OCI-LY1 (cell line): ENCODE results near the gene LDLR.

Source experiments
- CTCF ChIP-seq: fragments of 200-600 bp; sonication (generic), shearing (Covaris generic); IDR thresholded peaks from 2 replicates; pipeline ENCODE4 v1.5.1; 2017; ENCODE audit warnings: mild to moderate bottlenecking, antibody characterized with exemption, low read length, moderate library complexity, mixed read lengths
- EZH2 ChIP-seq: fragments of 200-600 bp; sonication (generic), shearing (Covaris generic); IDR thresholded peaks from 2 replicates; pipeline ENCODE4 v1.8.0; 2017; ENCODE audit warnings: borderline replicate concordance, mixed run types, mild to moderate bottlenecking, antibody characterized with exemption, low read length, moderate library complexity, mixed read lengths

- TF ChIP-seq CTCF (no peak), EZH2 (no peak)
Measured at GRCh38 chr19:11098861-11099260, 9.6 kb downstream of the LDLR start.
